ENCODE results near the gene TAP2. TPM values are rescaled to one million over a fixed set of nuclear protein-coding genes. Genes with fewer than 3 reads are reported as not detected.

TAP2 gene
- total and polyA plus RNA-seq, 2 experiments from 2014 or later, result 4.9 to 102 TPM

- TF ChIP-seq REST (IDR thresholded peaks at IDR 0.05; ENCODE audit: unreplicated experiment) (no peak), EZH2phosphoT487 (IDR thresholded peaks at IDR 0.05; ENCODE audit: unreplicated experiment) (no peak), ZNF114 (CRISPR knock-in tag; IDR thresholded peaks at IDR 0.05) (no peak), ZNF331 (CRISPR knock-in tag; IDR thresholded peaks at IDR 0.05; ENCODE audit: low read depth) (no peak), NANOG (IDR thresholded peaks at IDR 0.05; ENCODE audit: borderline replicate concordance) (no peak), CREB1 (CRISPR knock-in tag; IDR thresholded peaks at IDR 0.05; ENCODE audit: low read depth) (no peak)
These were observed 28.5 kb upstream of the TAP2 start (continued) for GRCh38 chr6:32867022-32867477.

GRCh38 chr6:32865724-32866443 lies 27.3 kb upstream of the TAP2 start:
- H3K36me3 ChIP-seq (ENCODE audit: insufficient read depth), result no peaks in the 10 kb centered on the region
- H3K4me1 Mint-ChIP-seq, result peaks cover 7% of the 10 kb centered on the region
- H3K4me1 ChIP-seq (ENCODE audit: insufficient read depth), result no peaks in the 10 kb centered on the region
- no peaks in the 10 kb centered on the region for H3K36me3 Mint-ChIP-seq (ENCODE audit: low read depth)
- H3K4me3 Mint-ChIP-seq, result no peak overlapping the region
- ATAC-seq (no peak), DNase-seq (ENCODE audit: low spot score) (no peak)
- no peak overlapping the region for H3K4me3 ChIP-seq
- H3K4me2 ChIP-seq, result no peak overlapping the region
- H3F3A ChIP-seq (replicated peaks; ENCODE audit: low read depth), result no peaks in the 10 kb centered on the region
- H3K79me2 ChIP-seq (replicated peaks; ENCODE audit: insufficient read depth), result no peaks in the 10 kb centered on the region
- peaks cover 7% of the 10 kb centered on the region for H3K27me3 Mint-ChIP-seq (ENCODE audit: insufficient read depth, low read depth, poor library complexity)
- no peak for TF ChIP-seq CTCF (conservative IDR thresholded peaks at IDR 0.05; ENCODE audit: low read depth in 2 of 2)
- TF ChIP-seq POLR2AphosphoS5 (IDR thresholded peaks at IDR 0.05; ENCODE audit: low read depth), result no peak
- no peak for TF ChIP-seq STAT1 (IDR thresholded peaks at IDR 0.05; ENCODE audit: unreplicated experiment)
- TF ChIP-seq ZNF114 (CRISPR knock-in tag; IDR thresholded peaks at IDR 0.05), result no peak
- no peak for TF ChIP-seq ZNF462 (CRISPR knock-in tag; IDR thresholded peaks at IDR 0.05)
- TF ChIP-seq NANOG (IDR thresholded peaks at IDR 0.05; ENCODE audit: borderline replicate concordance), result no peak
- TF ChIP-seq JUNB (IDR thresholded peaks at IDR 0.05; ENCODE audit: unreplicated experiment), result no peak
- no peak for TF ChIP-seq EZH2 (IDR thresholded peaks at IDR 0.05; ENCODE audit: low read depth, unreplicated experiment)
- no peak for TF ChIP-seq EZH2phosphoT487 (IDR thresholded peaks at IDR 0.05; ENCODE audit: unreplicated experiment)
- no peak for TF ChIP-seq ZNF331 (CRISPR knock-in tag; IDR thresholded peaks at IDR 0.05; ENCODE audit: low read depth)
- no peaks in the 10 kb centered on the region for H3K27me3 ChIP-seq (ENCODE audit: insufficient read depth)
- H3K9me2 ChIP-seq (ENCODE audit: insufficient read depth), result no peaks in the 10 kb centered on the region
- no peak overlapping the region for H3K27ac Mint-ChIP-seq
- no peak overlapping the region for H2AFZ ChIP-seq
- no peak overlapping the region for H3K27ac ChIP-seq (ENCODE audit: low read depth)
- no peaks in the 10 kb centered on the region for H4K20me1 ChIP-seq (replicated peaks; ENCODE audit: insufficient read depth)
- H3K9me3 Mint-ChIP-seq, result no peaks in the 10 kb centered on the region

Data from GM23338 (cell line).